Measurements from ENCODE around the gene ISCA1.
"Not testable (repeated sequence)": the region's sequence is repeated elsewhere in the genome, so short reads cannot be mapped to it uniquely, and the experiment has no call there.

Gene ISCA1

DNA sequence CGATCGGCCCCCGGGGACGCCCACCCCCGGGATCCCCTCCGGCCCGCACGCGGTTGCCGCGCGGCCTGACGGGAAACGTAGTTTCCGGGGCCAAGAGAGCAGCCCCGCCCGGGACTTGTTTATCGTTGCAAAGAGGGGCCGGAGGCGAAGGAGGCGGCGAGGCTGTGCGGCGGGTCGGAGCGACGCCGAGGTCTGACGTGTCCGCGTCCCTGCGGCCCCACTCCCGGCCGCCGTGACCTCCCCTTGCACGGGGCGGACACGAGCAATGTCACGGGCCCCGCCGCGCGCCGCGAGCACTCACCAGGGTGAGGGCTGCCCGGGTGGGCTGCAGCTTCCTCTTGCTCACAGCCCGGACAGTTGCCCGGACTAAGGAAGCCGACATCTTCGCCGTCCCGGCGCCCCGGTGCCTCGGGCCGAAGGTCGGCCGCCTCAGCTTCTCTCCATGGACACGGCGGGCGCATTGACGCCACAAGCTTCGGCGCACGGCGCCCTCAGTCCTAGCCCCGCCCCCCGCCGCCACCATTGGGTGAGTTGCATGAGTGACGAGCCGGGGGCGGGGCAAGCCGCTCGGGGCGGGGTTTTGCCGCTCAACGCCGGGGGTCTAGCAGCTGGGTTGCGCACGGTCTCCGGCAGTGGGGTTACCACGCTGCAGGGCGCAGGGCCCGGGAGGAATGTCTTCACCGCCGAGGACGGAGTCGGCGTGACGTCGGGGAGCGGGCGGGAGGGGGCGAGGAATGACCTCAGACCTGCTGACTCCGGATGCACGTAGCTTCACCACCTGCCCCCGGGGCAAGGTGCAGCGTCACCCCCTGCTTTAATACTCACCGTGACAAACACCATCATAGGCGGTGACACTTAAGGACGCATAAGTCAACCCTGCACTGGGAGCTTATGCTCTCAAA lies at the start of gene ISCA1:
Gene ISCA1, minus strand, starts transcription at position 462 of the 902 bp plus-strand sequence. Its CDS starts 80 bp downstream, at position 382.
- peak; percentile 97 for DNase-seq

DNA sequence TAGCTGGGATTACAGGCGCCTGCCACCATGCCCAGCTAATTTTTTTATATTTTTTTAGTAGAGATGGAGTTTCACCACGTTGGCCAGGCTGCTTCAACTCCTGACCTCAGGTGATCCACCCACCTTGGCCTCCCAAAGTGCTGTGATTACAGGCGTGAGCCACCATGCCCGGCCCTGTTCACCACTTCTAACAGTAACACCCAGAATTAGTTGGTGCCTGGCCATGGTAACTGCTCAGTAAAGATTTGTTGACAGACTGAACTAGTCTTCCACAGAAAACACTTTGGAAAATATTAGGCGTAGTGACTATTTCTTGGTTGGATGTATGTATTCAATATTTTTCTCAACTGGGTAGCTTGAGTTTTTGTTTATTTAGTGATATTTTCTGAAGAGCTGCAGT lies 47.8 kb upstream of the ISCA1 start:
- no peak for DNase-seq

DNA sequence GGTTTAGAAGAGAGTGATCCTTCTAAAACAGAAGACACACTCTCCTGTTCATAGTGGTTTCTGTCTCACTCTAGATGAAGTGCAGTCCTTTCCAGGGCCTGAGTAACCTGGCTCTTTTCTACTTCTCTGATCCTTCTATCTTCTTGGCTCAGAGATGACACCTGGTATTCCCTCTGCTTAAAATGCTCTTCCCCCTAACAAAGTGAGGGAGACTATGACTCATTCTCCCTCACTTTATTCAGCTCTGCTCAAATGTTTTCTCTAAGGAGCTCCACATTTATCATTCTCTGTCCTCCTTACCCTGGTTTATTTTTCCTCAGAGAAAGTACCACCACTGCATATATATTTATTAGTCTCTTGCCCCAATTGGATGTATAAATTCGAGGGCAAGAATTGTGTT lies 47.3 kb upstream of the ISCA1 start:
- no peak for DNase-seq

DNA sequence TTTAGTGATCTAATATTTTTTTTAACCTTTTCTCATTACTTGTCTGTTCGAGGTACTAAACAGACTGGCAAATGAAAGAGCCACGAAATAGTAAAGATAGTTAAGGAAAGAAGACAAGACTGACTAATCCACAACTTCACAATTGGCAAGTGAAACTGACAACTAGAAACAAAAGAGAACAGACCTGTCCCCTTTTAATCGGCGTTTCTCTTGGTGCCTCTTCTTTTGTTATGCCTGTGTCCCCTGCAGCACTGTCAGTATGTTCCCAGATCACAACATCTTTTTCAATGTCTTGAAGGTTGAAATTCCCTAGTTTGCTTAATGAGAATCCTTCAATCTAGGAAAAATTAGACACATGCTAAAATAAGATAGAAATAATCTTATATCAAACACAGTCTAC lies 45.8 kb upstream of the ISCA1 start:
- no peak for DNase-seq

DNA sequence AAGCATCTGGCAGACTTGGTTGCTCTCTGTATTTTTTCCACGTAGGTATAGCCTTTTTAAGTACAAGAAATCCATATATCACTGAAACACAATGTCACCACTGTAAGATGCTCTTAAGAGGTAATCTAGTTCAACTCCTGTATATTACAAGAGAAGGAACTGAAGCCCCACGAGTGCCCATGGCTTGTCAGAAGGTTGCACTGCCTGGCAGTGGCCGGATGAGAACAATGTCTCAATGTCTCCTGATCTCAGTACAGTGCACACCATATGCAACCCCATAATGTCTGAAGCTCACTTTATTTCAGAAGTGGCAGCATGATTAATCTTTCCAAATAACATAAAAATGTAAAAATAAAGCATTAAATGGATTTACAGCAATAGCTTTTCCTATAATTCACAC lies 44.2 kb upstream of the ISCA1 start:
- DNase-seq: no peak

DNA sequence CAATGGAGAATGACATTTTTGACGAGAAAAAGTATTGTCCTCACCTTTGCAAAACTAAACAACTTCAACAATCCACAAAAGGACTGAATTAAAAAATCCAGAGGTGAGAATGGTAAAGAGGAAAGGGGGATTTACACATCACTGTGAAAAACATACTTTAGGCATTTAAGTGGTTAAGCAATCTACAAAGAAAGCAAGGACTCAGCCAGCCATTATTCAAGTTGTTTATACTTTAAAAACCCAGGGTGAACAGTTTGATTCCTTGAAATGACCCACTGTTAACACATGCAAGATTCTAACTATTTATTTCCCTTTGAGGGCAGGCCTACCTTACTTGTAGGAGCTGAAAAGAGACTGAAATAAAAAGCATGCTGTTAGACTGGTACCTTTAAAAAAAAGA lies 42.6 kb upstream of the ISCA1 start:
- no peak for DNase-seq

DNA sequence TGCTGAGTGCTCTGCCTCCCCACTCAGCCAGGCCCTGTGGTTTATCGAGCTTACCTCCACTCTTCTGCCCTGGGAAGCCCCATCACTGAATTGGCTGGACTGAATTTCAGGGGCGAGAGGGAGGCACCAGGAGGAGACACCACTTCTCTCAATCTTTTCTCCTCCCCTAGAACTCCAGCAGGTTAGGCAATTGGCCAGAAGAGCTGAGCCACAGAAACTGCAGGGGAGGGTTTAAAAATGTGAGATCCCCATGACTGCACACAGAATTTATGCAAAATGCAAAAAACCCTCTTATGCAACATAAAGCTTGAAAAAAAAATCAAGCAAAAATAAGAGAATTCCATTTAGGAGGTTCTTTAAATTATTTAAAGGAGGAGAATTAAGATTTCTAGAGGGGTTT lies 42.0 kb upstream of the ISCA1 start:
- DNase-seq: no peak

DNA sequence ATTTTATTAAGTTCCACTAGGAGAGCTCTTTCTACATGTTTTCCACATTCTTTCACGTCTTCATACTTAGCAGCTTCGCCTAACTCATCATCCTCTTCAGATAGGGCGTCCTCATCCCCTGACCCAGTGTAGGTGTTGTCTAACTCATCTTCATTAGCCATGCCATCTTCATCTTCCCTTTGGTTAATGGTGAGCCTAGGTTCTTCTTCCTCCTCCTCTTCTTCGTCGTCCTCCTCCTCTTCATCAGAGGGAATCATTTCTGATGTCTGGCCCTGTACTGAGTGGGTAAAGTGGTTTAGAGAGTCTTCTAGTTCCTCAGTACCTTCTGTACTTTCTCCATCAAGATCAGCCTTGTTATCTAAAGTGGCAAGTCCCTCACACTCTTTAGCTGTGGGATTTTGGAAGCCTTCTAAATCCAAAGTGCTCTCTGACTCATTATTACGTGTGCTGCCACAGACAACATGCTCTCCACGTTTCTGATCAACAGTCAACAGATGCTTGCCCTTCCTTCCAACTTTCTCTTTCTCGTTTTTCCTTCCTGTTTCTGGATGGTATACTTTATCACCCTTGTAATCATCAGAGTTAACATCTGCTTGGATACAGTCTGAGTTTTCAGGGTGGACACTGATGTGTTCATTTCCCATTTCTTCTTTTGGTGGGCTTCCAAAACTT lies 40.8 kb upstream of the ISCA1 start:
- DNase-seq: no peak

DNA sequence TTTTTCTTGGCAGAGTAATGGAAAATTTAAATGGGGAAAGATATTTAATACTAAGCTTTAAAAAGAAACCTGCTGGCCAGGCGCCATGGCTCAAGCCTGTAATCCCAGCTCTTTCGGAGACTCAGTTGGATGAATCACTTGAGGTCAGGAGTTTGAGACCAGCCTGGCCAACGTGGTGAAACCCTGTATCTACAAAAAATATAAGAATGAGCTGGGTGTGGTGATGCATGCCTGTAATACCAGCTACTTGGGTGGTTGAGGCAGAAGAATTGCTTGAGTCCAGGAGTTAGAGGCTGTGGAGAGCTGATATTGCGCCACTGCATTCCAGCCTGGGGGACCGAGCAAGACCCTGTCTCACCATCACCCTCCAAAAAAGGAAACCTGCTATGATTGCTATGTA lies 39.0 kb upstream of the ISCA1 start:
- DNase-seq: no peak

DNA sequence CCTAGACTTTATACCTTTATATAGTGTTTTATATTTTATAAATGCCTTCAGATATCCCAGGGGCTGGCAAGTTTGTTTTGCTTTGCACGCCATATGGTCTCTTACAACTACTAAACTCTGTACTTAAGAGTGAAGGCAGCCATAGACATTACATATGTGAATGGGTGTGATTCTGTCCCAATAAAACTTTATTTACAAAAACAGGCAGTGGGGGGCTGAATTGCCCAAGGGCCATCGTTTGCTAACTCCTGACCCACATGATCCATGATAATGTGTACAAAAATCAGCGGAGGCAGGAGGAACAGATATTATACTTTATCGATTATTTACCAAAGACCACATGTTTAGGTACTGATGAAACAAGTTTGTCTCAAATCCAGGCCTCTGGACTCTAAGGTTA lies 35.8 kb upstream of the ISCA1 start:
- DNase-seq: no peak

DNA sequence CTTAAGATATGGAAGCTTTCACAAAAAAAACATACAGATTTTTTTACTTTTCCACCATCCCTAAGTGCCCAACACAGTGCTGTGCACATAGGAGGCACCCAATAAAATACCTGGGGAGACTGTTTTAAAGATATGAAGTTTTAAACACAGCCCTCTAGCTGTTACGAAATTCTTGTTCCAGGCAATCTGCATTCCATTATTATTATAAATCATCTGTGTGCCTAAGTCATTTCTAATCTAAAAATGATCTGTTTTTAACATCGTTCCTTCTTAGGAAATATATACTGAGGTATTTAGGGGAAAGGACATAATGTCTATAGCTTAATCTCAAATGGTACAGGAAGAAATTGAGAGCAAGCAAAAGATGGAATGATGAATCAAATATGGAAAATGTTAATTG lies 32.7 kb upstream of the ISCA1 start:
- no peak for DNase-seq

DNA sequence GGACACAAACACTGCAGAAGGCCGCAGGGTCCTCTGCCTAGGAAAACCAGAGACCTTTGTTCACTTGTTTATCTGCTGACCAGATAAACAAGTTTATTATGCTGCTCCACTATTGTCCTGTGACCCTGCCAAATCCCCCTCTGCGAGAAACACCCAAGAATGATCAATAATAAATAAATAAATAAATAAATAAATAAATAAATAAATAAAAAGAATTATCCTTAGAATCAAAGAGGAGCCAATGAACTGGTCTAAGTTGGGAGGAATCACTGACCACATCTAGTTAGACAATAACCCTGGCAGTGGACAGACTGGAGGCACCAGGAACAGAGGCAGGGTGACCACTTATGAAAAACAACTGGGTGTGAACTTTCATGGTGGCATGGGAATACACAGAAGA lies 30.6 kb upstream of the ISCA1 start:
- DNase-seq: not testable (repeated sequence)

DNA sequence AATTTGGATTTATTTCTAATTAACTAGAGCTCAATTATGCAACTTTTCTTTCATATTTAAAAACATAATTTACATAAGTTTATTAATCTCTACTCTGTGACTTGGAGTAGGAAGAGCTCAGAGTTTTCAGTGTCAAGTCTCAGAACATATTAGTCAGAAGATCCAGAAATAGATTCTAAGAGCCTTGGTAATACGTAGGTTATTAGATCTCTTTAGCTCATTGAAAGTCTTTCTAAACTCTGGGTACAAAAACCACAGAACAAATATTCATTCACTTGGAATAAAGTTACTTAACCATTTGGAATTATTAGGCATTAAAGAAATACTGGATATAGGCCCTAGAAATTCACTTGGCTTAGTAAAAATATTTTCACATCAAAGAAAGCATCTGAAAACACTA lies 26.3 kb upstream of the ISCA1 start:
- no peak for DNase-seq

DNA sequence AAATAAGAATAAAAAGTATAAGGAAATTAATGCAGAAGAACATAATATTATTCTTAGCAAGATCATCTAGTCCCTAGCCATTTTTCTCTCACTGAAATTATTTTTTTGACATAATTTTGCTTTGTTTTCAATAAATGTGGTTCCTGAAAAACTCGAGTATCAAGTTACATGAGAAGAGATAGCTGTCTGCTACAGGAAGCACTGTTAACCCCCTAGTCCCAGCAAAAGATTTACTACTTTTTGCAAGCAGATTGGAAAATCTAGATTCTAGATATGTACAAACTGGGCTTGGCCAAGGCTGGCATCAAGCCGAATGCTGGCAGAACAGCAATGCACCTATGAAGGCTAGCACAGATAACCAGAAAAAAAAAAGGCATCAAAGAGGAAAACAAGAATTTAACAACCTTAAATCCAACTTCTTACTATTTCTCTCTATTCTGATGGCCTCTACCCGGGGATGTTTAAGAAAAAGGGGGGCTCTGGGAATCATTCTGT lies 21.9 kb upstream of the ISCA1 start:
- DNase-seq: no peak

DNA sequence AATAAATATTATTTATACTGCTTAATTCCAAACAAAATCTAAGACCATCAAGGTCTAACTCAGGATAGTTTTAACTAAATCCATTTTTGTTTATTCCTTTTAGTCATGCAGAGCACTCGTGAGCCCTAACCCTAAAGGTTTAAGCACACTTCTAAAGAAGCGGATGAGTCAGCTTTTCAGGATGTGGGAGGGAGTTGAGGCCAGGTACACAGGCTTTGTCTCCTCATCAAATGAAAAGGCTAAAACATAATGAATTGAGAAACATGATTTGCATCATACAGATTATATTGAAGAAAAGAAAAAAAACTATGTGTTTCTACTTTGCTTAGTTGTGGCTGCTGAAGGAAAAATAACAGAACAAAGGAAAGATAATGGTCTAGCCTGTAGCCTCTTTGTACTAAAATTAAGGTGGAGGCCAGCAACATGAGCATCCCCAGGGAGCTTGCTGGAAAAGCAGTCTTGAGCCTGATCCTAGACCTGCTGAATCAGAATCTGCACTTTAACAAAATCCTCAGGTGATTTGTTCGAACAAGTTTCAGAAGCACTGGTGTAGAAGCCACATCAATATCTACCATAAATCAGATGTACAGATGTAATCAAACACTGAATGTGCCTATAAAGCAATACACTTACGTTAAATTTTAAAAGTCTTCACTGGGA lies 21.1 kb upstream of the ISCA1 start:
- peak; percentile 26 for DNase-seq

DNA sequence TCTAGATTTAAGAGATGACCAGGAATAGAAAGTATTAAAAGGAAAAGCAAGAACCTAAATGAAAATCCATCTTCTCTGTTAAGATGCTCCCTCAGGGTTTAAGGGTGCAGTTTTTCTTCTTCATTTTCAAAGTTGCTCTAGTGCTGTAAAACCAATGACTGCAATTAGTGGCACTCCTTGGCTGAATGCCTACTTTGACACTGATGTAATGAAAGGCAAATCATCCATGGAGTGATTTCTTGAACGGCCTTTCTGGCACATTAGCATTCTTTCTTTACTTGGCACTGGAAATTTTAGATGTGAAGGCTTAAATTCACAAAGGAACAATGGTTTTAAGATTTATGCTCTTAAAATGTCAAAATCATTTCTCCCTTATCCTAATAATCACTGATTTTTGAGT lies 19.3 kb upstream of the ISCA1 start:
- no peak for DNase-seq

DNA sequence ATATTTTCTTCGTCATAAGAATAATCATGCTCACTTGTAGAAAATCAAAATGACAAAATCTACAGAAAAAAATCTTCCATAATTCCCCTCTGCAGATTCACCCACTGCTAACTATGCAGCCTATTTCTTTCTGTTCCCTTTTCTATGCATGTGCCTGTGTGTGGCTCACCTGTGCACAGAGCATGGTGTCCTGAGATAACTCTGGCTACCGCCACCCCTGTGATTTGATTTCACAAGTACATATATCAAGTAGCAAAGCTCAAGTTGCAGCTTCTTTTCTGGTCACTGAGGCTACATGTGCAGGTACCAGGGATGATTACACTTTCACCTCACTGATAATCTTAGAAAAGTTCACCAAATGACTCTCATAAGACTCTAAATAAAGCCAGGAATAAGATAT lies 18.4 kb upstream of the ISCA1 start:
- DNase-seq: no peak

DNA sequence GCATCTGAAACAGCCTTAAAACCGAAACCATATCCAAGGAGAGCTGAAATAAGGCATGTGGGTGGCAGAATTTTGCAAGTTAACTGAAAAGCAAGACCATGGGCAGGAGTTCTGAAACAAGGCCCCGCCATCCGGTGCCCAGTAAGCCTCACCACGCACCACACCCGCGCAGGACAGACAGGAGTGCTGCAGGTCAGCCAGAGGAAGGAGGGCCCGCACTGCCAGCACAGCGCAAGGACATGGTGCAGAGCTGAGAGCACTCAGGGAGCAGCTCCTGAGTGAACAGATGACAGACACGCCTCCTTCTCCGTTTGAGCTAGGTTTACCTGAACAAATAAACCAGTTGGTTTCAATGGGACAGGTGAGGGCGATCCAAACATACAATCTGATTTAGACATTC lies 16.5 kb upstream of the ISCA1 start:
- no peak for DNase-seq

DNA sequence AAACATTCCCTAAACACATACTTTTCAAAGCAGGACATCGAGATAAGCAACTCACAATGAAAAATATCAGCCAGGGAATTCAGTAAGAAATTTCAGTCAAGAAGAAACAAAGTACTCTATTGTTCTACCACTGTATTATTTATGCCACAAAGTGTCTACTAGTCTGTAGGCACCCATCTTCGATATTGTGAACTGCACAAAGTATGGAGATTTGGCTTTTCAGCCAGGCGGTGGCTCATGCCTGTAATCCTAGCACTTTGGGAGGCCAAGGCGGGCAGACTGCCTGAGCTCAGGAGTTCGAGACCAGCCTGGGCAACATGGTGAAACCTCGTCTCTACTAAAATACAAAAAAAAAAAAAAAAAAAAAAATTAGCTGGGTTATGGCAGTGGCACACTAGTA lies 8.0 kb upstream of the ISCA1 start:
- not testable (repeated sequence) for DNase-seq

DNA sequence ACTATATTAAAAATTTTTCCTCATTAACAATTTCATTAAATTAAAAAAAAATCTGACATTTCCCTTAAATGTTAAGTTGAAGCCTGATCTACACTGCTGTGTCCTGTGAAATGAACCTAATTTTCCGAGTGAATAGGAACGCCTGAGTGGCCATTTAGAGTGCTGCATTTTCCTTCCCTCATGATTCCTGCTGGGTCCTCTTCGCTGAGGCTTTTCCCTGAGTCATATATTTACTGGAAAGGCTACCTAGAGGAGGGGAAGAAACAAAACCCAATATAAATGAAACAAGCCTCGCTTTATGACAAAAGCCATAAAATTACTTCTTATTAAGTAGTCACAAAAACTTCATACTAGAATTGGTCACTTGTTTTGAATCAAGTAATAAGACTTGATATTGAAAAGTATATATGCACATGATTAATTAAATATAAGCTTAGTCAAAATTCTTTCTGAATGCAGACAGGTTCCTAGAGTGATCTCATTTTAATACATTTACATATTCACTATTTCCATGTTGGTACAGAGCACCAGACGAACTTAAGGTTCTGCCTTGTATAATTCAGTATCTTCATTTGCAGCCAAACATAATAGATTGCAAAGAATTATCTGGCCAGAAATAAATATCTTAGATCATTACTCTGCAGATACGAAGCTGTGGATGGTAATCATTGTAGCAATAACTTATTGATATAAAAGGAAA lies 6.3 kb upstream of the ISCA1 start:
- no peak for DNase-seq

DNA sequence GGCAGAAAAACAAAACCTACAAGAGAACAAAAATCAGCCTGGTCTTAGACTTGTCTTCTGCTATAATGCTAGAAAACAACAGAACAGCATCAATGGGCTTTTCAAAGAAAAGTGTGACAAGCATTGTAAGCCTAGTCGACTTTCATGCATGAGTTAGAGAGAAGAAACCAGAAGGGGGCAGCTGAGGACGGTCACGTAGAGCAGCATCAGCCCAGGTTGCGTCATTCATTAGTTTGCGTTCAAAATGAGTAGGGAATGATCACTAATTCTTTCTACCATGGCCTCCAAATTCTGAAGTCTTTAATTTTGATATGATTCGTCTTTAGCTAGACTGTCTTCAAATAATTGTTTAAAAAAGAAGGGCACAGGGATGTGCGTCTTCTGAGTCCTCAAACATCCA lies 4.7 kb upstream of the ISCA1 start:
- DNase-seq: no peak

DNA sequence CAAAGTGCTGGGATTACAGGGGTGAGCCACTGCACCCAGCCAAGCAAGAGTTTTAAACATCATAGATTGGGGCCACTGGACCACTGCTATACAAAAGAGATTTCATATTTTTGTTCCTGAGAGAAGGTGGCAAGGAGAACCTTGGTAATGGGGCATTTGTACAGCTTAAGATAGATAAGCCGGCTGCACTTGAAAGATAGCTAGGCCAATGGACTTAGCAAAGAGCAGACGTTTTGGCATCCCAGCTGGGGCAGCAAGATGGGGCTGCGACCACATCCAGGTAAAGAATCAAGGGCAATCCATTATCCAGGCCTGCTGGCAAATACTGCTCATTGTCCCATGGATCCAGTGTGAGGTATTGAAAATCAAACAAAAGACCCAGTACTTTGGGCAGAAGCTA lies 3.9 kb upstream of the ISCA1 start:
- DNase-seq: no peak

DNA sequence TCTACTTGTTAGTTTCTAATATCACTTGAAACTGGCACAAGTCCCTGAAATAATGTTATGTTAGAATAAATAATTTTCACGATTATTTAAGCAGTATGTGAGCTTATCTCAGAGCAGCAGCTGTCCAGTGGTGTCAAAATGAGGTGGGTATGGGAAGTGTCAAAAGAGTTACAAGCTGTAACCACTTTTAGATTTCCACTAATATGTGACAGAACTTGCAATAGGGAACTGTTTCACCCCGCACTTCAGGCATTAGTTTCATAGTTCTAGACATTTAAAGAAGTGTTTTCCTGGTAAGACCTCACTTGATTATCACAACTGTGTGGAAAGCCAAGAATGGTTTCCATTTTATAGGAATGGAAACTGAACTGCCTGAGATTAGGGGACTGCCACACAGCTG lies 2.9 kb upstream of the ISCA1 start:
- no peak for DNase-seq
